Measurements from ENCODE around the gene RUNDC1.
"Not testable (repeated sequence)": the region's sequence is repeated elsewhere in the genome, so short reads cannot be mapped to it uniquely, and the experiment has no call there.

The RUNDC1 gene

DNA sequence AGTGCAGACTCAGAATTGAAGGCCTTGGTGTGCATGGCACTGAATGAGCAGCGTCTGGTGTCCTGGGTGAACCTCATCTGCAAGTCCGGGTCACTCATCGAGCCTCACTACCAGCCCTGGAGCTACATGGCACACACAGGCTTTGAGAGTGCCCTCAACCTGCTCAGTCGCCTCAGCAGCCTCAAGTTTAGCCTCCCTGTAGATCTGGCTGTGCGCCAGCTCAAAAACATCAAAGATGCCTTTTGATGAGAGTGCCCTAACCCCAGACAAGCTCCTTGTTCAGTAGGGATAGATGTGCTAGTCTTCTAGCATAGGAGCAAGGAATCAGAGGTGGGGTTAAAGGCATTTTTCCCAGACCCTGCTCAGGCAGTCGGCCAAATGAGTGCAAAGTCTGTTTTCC is 11.1 kb downstream of the RUNDC1 start:
- no peak for DNase-seq (ENCODE audit: low read depth, low spot score)

DNA sequence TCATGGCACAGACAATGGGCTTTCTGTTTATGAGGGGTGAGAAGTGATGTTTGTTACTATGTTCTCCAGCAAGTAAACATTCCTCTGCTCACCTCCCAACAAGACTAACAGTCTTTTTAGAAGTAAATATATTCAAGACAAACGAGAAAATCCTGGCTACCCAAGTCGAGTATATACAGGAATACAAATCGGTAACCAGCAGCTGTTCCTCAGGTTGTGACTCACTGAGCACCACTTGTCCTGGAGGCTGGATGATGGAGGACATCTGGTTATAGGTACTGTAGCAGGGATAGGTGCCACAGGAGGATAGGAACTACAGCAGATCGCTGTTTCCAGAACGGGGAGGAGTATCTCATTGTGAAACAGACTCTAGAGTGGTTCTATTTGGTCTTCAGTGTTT is 12.5 kb downstream of the RUNDC1 start:
- no peak for DNase-seq (ENCODE audit: low read depth, low spot score)

DNA sequence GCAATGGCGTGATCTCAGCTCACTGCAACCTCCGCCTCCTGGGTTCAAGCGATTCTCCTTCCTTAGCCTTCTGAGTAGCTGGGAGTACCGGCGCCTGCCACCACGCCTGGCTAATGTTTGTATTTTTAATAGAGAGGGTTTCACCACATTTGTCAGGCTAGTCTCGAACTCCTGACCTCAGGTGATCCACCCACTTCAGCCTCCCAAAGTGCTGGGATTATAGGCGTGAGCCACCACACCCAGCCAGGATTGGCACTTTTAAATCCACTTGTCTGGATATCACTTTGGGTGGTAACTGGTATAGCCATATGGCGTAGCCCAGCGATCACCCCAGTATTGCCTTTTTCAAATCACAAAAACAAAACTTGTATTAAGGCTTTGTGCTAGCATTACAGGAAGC is 13.5 kb downstream of the RUNDC1 start:
- DNase-seq (ENCODE audit: low read depth, low spot score): not testable (repeated sequence)

DNA sequence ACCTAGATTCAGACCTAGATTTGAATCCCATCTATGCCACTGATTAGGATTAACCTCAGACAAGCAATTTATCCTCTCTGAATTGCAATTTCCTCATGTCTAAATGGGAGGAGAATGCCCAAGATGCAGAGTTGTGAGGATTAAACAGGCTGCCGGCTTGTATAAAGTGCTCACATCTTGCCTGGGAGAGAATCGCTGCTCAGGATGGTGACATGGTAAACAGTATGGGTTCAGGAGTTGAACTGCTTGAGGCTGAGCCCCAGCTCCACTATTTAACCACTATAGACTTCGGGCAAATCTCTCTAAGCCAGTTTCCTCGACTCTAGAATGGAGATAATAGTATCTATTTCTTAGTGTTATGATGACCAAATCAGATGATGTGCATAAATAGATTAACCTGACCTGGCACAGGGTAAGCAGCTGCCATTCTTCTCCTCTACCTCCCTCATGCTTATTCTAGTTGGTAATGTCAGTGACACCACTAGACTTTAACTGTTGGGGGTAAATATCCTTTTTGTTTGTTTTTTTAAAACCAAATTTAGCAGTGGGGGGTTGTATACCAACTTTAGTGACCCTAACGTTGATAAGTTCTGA is 17.1 kb downstream of the RUNDC1 start:
- DNase-seq (ENCODE audit: low read depth, low spot score): no peak

DNA sequence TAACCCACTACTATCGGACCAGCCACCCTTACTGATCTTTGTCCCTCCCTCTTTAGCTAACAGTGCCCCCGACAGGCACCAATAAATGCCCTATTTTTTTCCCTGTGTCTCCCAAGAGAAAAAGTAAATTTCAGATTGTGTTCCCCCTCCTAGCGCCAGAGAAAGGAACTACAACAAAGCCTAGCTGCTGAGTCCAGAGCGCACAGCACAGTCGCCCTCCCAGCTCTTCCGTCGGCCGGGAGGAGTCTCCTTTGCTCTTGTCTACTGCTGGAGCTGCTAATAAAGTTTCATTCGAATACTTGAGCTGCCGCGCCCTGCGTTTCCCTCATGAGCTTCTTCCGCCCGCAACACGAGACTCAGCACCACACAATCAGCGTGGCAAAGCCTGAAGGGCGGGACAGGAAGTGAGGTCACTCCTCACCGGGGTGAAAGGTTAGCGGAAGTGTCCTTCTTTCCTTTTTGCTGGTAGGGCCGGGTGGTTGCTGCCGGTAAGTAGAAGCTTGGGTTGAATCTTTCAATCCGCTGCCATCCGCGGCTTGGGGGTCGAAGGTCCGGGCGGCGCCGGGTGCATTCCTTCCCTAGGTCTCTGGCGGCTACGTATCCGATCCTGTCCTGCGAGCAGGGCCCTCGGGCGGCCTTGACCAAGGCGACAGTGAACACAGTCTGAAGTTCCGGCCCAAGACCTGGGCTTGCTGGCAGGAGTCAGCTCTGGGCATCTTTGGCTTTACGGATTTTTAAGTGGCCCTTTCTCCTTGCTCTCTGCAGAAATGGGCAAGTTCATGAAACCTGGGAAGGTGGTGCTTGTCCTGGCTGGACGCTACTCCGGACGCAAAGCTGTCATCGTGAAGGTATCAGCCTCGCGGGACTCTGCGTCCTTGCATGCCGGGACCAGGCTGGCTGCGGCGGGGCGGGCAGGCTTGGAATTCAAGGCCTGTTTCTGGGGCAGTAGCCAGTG is 17.9 kb downstream of the RUNDC1 start, which contains the start of gene RPL27:
RPL27 (plus strand) TSS at position 436 of the 955 bp plus-strand sequence; CDS start at position 768, 332 bp downstream.
- peak; percentile 100 for DNase-seq (ENCODE audit: low read depth, low spot score)

DNA sequence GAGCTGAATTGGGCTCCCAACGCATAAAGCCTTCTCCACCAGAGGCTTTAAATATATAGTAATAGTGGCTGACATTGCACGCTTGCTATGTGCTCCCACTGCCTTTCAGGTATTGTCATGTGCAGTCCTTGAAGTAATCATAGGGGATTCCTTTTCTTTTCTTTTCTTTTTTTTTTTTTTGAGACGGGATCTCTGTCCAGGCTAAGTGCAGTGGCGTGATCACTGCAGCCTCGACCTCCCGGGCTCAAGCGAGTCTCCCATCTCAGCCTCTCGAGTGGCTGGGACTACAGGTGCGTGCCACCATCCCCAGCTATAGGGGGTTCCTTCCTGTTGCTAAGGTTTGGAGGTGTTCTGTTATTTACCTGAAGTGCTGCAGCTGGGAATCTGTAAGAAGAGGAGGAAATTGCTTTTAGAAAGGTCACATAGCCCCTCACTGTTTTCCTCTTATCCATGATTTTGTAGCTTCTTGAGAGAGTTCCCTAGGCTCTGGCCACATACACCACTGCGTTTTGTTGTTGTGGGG is 18.7 kb downstream of the RUNDC1 start:
- DNase-seq (ENCODE audit: low read depth, low spot score): no peak

DNA sequence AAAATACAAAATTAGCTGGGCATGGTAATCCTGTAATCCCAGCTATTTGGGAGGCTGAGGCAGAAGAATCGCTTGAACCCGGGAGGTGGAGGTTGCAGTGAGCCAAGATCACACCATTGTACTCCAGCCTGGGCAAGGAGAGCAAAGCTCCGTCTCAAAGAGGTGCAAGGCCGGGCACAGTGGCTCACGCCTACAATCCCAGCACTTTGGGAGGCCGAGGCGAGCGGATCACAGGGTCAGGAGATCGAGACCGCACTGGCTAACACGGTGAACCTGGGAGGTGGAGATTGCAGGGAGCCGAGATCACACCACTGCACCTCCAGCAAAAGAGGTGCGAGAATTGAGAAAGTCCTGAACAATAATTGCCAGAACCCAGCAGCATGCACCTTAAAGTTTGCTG is 20.5 kb downstream of the RUNDC1 start:
- DNase-seq (ENCODE audit: low read depth, low spot score): not testable (repeated sequence)

DNA sequence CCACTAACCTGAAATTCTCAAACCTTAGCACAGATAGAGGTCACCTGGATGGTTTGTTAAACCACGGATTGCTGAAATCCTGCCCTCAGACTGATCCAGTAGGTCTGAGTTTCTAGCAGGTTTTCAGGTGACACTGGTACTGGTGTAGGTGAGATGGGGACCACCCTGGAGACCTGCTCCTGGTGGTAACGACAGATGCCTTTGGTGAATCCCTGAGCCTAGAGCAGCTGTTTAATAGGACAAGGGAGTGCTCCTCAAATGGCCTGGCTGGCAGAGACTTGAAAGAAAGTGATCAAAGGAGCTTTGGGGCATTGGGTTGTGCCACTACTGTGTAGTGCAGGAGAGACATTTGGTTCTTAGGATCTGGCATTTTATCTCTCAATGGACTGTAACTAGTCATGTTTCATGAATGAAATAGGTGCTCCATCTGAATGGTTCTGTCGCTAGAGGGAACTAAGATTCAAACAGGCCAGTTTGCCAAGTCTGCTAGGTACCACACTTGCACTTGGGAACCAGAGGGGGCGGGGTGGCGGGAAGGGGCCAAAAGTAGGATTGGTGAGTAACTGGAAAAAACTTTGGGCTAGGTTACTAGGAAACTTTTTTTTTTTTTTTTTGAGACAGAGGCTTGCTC is 23.3 kb downstream of the RUNDC1 start:
- peak; percentile 61 for DNase-seq (ENCODE audit: low read depth, low spot score)

DNA sequence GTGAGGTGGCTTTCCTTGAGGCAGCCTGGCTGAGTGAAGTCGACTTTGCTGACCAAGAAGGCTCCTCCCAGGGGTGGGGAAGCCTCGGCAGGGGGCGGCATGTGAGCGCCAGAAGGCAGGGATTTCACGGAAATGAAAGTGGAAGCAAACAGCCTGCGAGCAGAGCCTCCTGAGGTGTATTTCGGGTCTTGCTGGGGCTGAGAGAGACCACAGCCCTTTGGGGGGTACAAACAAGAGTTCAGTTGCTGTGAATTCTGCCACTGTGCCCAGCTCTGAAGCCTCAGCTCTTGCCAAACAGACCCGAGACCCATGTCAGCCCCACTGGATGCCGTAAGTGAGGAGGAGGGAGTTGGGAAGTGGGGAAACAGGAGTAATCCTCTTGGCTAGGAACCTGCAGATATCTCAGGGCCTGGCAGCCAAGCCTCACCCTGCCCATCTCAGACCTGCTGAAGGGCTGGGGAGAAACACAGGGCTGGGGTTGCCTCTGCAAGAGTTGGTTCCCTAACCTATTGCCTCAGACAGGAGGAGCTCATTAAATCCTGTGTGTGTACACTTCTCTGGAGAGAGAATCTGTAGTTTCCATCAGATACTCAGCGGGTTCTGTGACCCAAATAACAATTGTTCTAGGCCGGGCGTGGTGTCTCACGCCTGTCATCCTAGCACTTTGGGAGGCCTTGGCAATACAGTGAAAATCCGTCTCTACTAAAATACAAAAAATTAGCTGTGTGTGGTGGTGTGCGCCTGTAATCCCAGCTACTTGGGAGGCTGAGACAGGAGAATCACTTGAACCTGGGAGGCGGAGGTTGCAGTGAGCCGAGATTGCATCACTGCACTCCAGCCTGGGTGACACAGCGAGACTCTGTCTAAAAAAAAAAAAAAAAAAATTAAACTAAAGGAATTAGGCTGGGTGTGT is 26.5 kb downstream of the RUNDC1 start, which contains the start of gene IFI35:
IFI35 (plus strand) TSS at position 146 of the 913 bp plus-strand sequence; CDS start at position 310, 164 bp downstream.
- peak; percentile 90 for DNase-seq (ENCODE audit: low read depth, low spot score)

DNA sequence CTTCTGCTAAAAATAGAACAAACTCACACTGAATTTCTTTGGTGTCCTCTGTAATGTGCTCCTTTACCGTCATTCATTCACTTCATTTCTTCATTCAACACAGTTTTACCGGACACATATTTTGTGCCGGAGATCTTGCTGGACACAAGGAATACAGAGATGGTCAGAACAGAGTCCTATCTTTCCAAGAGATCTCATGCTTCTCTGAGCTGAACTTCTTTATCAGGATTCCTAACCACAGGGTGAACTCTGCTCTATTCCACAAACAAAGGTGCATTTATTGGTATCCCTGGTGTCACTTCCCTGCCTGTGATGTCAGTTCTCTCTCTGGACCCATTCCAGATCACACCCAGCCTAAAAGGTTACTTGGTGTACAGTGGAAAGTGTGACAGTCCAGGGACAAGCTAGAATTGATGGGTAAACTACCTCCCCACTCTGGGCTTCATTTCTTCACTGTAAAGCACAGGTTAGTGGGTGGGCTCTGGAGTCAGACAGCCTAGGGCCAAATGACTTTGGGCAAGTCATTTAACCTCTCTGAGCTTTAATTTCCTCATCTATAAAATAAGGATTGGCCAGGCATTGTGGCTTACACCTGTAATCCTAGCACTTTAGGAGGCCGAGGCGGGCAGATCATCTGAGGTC is 30.4 kb downstream of the RUNDC1 start:
- no peak for DNase-seq (ENCODE audit: low read depth, low spot score)

DNA sequence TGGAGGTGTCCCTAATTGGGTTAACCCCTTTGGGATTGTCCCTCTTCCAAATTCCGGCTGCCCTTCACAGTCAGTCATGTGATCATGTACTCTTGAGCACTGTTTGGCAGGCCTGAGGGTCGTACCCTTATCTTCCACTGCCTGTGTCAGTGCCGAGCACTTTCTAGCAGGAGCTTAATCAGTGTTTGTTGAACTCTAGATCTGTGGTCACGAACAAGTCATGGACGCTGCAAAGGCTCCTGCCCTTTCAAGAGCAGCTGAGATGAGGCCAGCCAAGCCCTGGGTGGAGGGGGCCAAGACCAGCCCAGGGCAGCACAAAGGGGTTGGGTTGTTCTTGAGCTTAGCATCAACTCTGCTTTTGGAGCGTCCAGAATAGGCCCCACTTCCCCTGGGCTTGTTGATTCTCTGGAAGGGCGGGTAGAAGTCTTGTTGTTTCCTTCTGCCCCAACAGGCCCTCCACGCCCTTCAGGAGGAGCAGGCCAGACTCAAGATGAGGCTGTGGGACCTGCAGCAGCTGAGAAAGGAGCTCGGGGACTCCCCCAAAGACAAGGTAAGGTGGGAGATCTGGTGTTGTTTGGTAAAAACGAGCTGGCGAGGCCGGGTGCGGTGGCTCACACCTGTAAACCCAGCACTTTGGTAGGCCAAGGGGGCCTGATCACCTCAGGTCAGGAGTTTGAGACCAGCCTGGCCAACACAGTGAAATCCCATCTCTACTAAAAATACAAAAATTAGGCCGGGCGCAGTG is 31.5 kb downstream of the RUNDC1 start:
- DNase-seq (ENCODE audit: low read depth, low spot score): no peak

DNA sequence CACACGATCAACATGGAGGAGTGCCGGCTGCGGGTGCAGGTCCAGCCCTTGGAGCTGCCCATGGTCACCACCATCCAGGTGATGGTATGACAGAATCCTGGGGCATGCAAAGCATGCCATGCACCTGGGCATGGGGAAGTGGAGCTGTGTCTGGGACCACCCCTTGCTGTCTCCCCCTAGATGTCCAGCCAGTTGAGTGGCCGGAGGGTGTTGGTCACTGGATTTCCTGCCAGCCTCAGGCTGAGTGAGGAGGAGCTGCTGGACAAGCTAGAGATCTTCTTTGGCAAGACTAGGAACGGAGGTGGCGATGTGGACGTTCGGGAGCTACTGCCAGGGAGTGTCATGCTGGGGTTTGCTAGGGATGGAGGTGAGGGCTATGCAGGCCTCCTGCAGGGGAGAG is 32.9 kb downstream of the RUNDC1 start:
- no peak for DNase-seq (ENCODE audit: low read depth, low spot score)

DNA sequence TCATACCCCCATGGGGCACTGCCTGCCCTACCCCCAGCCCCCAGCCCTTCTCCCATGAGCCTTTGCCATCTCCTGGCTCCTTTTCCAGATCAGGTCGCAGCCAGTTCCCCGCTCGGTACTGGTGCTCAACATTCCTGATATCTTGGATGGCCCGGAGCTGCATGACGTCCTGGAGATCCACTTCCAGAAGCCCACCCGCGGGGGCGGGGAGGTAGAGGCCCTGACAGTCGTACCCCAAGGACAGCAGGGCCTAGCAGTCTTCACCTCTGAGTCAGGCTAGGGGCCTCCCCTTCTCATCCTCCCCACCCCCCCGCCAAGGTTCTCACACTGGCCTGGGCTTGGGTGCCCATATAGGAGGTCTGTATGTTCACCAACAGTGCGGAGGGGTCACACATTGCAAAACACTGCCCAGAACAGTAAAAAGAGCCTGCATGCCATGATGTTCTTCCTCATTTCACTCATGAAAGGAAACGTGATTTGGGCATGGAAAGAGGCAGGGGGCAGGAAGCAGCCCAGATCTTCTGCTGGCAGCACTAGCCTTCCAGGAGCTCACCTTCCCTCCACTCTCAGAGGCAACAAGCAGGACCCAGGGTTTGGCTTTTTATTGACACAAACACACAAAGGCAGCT is 33.8 kb downstream of the RUNDC1 start:
- DNase-seq (ENCODE audit: low read depth, low spot score): no peak

DNA sequence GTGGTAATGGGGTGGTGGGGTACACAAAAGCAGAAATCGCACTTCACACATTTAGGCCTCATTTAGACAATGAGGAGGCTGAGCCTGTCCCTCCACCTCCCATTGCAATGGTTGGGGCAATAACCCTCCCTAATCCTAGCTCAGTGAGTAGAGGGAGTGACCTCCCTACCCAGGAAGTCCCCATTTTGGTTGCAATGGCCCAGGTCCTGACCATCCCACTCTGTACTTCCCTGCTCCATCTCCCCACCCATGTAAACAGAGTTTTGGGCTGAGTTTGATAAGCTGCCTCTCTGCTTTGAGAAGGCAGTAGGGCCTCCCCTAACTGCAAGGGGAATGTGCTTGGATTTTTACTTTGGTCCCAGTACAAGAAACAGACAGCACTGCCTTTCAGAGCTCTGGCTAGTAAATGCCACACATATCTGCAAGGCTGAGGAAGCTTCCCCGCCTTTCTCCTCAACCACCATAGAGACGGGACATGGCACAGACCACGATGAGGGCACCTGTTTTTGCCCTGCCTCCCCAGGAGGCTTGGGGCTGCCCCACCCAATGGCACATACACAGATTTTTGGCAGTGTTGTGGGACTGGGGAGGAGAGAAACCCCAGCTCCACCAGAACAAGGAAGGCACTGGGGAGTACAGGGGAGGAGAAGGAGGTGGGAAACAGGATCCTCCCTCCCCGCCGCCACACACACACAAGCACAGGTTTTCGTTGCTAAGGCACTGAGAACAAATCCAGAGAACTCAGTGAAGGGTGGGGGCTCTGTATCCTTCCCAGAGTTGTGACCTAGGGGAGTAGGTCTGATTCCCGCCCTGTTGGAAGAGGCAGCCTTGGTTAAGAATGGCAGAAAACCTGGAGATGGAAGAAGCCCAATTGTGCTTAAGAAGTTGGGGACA is 34.5 kb downstream of the RUNDC1 start:
- no peak for DNase-seq (ENCODE audit: low read depth, low spot score)

DNA sequence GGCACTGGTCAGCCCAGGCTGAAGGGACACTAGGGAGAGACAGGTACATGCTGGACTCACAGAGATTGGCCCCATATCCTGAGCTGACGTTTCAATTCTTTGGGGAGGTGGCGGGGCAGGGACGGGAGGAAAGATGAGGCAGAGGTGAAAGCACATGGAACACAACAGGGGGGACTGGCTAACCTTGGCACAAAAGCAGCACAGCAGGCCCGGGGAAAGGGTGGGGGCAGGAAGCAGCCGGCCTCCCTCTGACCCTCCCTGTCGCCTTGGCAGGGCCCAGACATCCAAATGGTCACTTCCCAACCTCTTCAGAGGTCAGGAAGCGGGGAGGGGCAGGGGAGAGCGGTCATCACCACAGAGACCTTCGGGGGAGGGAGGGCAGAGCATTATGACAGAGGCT is 35.2 kb downstream of the RUNDC1 start:
- DNase-seq (ENCODE audit: low read depth, low spot score): no peak

DNA sequence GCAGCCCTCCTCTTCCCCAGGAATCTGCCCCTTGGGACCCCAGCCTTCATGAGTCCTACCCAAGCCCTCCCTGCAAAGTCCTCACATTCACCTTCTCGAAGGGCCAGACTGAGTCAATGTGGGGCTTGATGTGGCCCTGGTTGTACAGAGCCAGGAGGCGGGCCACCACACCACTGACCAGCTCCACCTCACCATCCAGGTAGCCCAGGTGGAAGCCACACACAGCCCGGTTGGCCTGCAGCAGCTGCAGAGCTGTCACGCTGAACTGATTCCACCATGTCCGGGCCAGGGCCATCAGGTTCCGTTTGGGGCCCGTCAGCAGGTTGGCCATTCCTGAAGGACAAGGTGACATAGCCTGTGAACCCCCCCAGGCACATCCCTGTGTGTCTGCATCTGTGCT is 35.9 kb downstream of the RUNDC1 start:
- no peak for DNase-seq (ENCODE audit: low read depth, low spot score)

DNA sequence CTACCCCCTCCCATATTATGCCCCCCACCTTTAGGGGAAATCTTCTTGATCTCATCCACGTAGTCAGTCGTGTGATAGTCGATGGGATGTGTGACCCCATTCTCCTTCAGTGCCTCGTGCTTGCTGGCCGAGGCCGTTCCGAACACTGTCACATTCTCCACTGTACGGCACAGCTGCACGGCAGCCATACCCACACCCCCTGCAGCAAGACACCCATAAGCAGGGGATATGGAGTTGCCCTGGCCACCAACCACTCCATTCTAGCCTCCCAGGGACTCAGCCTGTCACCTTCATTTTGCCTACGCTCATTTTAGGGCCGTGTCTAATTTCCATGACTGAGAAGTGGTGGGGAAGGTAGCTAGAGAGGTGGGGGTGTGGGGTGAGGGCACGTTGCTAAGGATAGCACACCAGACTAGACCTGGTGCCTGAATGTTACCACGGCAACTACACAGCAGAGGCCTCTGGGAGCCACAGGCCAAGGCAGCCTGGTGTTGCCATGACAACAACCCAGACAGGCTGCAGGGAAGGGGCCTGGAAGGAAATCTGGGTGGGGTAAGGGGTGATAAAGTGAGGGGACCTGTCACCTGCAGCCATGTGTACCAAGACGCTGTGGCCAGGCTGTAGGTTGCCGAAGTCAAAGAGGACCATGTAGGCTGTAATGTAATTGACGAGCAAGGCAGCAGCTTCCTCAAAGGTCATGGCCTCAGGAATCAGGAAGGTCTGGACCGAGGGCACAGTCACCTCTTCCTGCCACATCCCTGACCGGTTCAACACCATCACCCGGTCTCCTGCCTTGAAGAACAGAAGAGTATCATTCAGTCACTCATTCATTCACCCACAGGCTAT is 37.9 kb downstream of the RUNDC1 start:
- peak; percentile 42 for DNase-seq (ENCODE audit: low read depth, low spot score)
